K562 (cell line): ENCODE data around the gene CYB5D1. TPM values are rescaled to one million over a fixed set of nuclear protein-coding genes. Genes with fewer than 3 reads are reported as not detected.

Experiments
- ATAC-seq: fragments of 200-7000 bp; cut with Tn5 transposase; 3 replicates; pipeline ENCODE4 v1.9.1; 2020; ENCODE audit warnings: moderate library complexity
- BruUV-seq: library from RNA; stranded (reverse); fragments of 400-500 nt; replicated peaks from 2 replicates; lab custom pipeline; 2021; lab: Mats Ljungman, UMichigan
- CTCF ChIA-PET: fragments of 300-600 bp; formaldehyde crosslinking; extraction: SDS; loops from one replicate; lab custom pipeline; 2021; ENCODE audit warnings: low intra/inter-chr PET ratio; lab: Yijun Ruan, JAX
- POLR2A ChIA-PET: fragments of 300-600, 350-650 bp; sonication (Branson Sonifier 250); formaldehyde crosslinking; extraction: SDS; loops from one replicate; lab custom pipeline; 2021; ENCODE audit warnings: antibody characterized with exemption, inconsistent platforms; lab: Yijun Ruan, JAX
- DNase-seq, 4 experiments: peaks; one replicate each; pipeline versions ENCODE4 v3.0.0 to v3.0.0-alpha.2; 2011 to 2018; ENCODE audit warnings: low spot score in 3 of 4, mixed read lengths in 3 of 4; ENCODE audit errors: extremely low read depth in 1 of 4
- FAIRE-seq: peaks from 2 replicates; lab custom pipeline; 2011; peaks lifted over from hg19 to GRCh38; lab: Jason Lieb, UNC
- H2AFZ ChIP-seq: 2 replicates; pipeline ENCODE4 v1.6.0; 2011; ENCODE audit warnings: low read depth, low read length, control low read depth, inconsistent platforms
- H3K27ac ChIP-seq: fragments of 200-600 bp; 3 replicates; pipeline ENCODE4 v1.8.0; 2011; ENCODE audit warnings: low read depth, mild to moderate bottlenecking, control low read depth, inconsistent platforms, low read length, moderate library complexity, mixed read lengths; ENCODE audit errors: extremely low read depth
- H3K27me3 ChIP-seq, 2 experiments: fragments of 300-600 bp in 1 of 2; 2 replicates in 1 of 2; 3 replicates in 1 of 2; pipeline versions ENCODE4 v1.6.0 to v1.8.0; 2011; ENCODE audit warnings: inconsistent platforms in 2 of 2, low read length in 2 of 2, mild to moderate bottlenecking in 1 of 2, mixed read lengths in 1 of 2, moderate library complexity in 1 of 2; ENCODE audit not compliant: control insufficient read depth in 2 of 2, insufficient read depth in 2 of 2
- H3K36me3 ChIP-seq: fragments of 300-600 bp; 3 replicates; pipeline ENCODE4 v1.8.0; 2011; ENCODE audit warnings: mild to moderate bottlenecking, low read length, inconsistent platforms; ENCODE audit not compliant: control insufficient read depth, insufficient read depth
- H3K4me1 ChIP-seq, 2 experiments: fragments of 200-600 bp in 1 of 2; replicated peaks in 1 of 2; 2 replicates in 1 of 2; 3 replicates in 1 of 2; pipeline versions ENCODE4 v1.5.1 to v1.8.0; 2011; ENCODE audit warnings: inconsistent platforms in 2 of 2, low read length in 2 of 2, mild to moderate bottlenecking in 1 of 2, mixed read lengths in 1 of 2, moderate library complexity in 1 of 2; ENCODE audit not compliant: control insufficient read depth in 2 of 2, insufficient read depth in 2 of 2
- H3K4me2 ChIP-seq: 2 replicates; pipeline ENCODE4 v1.6.1; 2011; ENCODE audit warnings: low read length, control low read depth, inconsistent platforms, mixed read lengths; ENCODE audit not compliant: insufficient read depth
- H3K4me3 ChIP-seq: fragments of 200-600 bp; sonication (generic), shearing (Covaris generic); 2 replicates; pipeline ENCODE4 v1.5.1; 2016; ENCODE audit warnings: control low read depth, inconsistent platforms
- H3K79me2 ChIP-seq: fragments of 200-600 bp; 3 replicates; pipeline ENCODE4 v1.8.0; 2011; ENCODE audit warnings: low read length, inconsistent platforms; ENCODE audit not compliant: control insufficient read depth, insufficient read depth
- H3K9ac ChIP-seq, 2 experiments: 2 replicates each; pipeline versions ENCODE4 v1.6.0 to v1.6.1; 2011; ENCODE audit warnings: low read depth in 2 of 2, low read length in 2 of 2, control low read depth in 1 of 2, inconsistent platforms in 1 of 2, mild to moderate bottlenecking in 1 of 2, mixed read lengths in 1 of 2; ENCODE audit not compliant: insufficient read depth in 1 of 2
- H3K9me1 ChIP-seq: one replicate; pipeline ENCODE4 v1.6.0; 2011; ENCODE audit warnings: inconsistent platforms, mild to moderate bottlenecking, low read length, moderate library complexity; ENCODE audit not compliant: control insufficient read depth, insufficient read depth
- H3K9me3 ChIP-seq: replicated peaks from 2 replicates; pipeline ENCODE4 v1.5.1; 2011; ENCODE audit warnings: low read depth, low read length, inconsistent platforms; ENCODE audit not compliant: control insufficient read depth, insufficient read depth
- H4K20me1 ChIP-seq: replicated peaks from 2 replicates; pipeline ENCODE4 v1.6.1; 2011; ENCODE audit warnings: low read length, inconsistent platforms, mixed read lengths; ENCODE audit not compliant: control insufficient read depth, insufficient read depth
- BACH1 ChIP-seq: fragments of 200-800 bp; sonication (Bioruptor generic); IDR thresholded peaks from 2 replicates; pipeline ENCODE4 v1.6.1; 2016; ENCODE audit warnings: missing genetic modification characterization, missing compliant biosample characterization
- BMI1 ChIP-seq: fragments of 150-350 bp; IDR thresholded peaks from 2 replicates; pipeline ENCODE4 v1.6.1; 2014; ENCODE audit warnings: low read length
- PRDM10 ChIP-seq: fragments of 450-650 bp; IDR thresholded peaks from 2 replicates; pipeline ENCODE4 v1.6.1; 2018; ENCODE audit not compliant: partially characterized antibody
- RCOR1 ChIP-seq, 2 experiments: IDR thresholded peaks; 2 replicates each; pipeline ENCODE4 v1.6.1; 2012; ENCODE audit warnings: low read depth in 2 of 2, low read length in 2 of 2, borderline replicate concordance in 1 of 2, improper control_type of control experiment in 1 of 2
- TARDBP ChIP-seq: fragments of 450-650 bp; IDR thresholded peaks from 2 replicates; pipeline ENCODE4 v1.6.1; 2016
- TCFL5 ChIP-seq: fragments of 250-450 bp; sonication (Bioruptor Pico); conservative IDR thresholded peaks from 2 replicates; pipeline ENCODE4 v1.6.1; 2021; ENCODE audit warnings: mild to moderate bottlenecking, moderate library complexity, matching md5 sums
- ZNF668 ChIP-seq: fragments of 250-450 bp; sonication (Bioruptor Pico); IDR thresholded peaks from 2 replicates; pipeline ENCODE4 v1.8.0; 2022; ENCODE audit warnings: mild to moderate bottlenecking, inconsistent platforms
- ZNF740 ChIP-seq, 3 experiments: fragments of 200-800 bp in 1 of 3; sonication (Bioruptor generic) in 1 of 3; sonication (generic) in 1 of 3; formaldehyde crosslinking in 1 of 3; IDR thresholded peaks; 2 replicates each; pipeline versions ENCODE4 v1.6.1 to v1.8.0; 2016 to 2022; ENCODE audit warnings: mild to moderate bottlenecking in 2 of 3, missing compliant biosample characterization in 2 of 3, missing genetic modification characterization in 2 of 3, missing genetic modification reagents in 1 of 3
- WGBS: fragments of 100-300 bp; shearing (Covaris generic); methylation state at CpG from one replicate; pipeline ENCODE4 v1.1.6; 2016; ENCODE audit warnings: low coverage, mixed read lengths; ENCODE audit not compliant: insufficient coverage; ENCODE audit errors: missing lambda C conversion rate; 5-methylcytosine and 5-hydroxymethylcytosine counted together
- in situ Hi-C: fragments of 300-500 bp; cut with MboI; formaldehyde crosslinking; loops from 4 replicates; pipeline ENCODE4 v1.15.0; 2018; ENCODE audit warnings: inconsistent platforms, mixed read lengths
- intact Hi-C: fragments of 100-400 bp; cut with micrococcal nuclease; formaldehyde crosslinking; loops from 2 replicates; pipeline ENCODE4 v1.14.2; 2022
- polyA plus RNA-seq, 8 experiments: library from polyadenylated mRNA; depleted of rRNA in 4 of 8; stranded (reverse) in 5 of 8; unstranded in 3 of 8; fragments of >200 nt; fragmentation: Nextera tagmentation in 2 of 8; fragmentation: Illumina TruSeq in 1 of 8; extraction: Ambion mirVana in 2 of 8; extraction: Trizol in 1 of 8; gene quantifications; 2 replicates each; pipeline versions ENCODE4 v1.2.1 to v1.2.3, GENCODE V29; 2011 to 2014; ENCODE audit warnings: inconsistent platforms in 1 of 8, missing spikeins in 1 of 8
- total RNA-seq, 7 experiments: library from RNA; depleted of rRNA in 6 of 7; stranded (reverse); fragments of >200 nt in 6 of 7; fragmentation: Illumina TruSeq in 2 of 7; extraction: Trizol in 2 of 7; gene quantifications; 2 replicates each; pipeline versions ENCODE4 v1.2.1 to v1.2.3, GENCODE V29; 2011 to 2021; ENCODE audit warnings: low replicate concordance in 1 of 7
- TF ChIP-seq, protein P1 (sequence below): fragments of 250-450 bp; sonication (Bioruptor Pico); IDR thresholded peaks from 2 replicates; pipeline ENCODE4 v1.4.0; 2020; ENCODE audit warnings: mild to moderate bottlenecking, moderate library complexity

CYB5D1 gene
- total and polyA plus RNA-seq, 9 of the 15 experiments (the other 6 are each of a cell fraction or from before 2014, with no cell fraction given), result 2.4 to 7.9 (median 5.7) TPM

DNA sequence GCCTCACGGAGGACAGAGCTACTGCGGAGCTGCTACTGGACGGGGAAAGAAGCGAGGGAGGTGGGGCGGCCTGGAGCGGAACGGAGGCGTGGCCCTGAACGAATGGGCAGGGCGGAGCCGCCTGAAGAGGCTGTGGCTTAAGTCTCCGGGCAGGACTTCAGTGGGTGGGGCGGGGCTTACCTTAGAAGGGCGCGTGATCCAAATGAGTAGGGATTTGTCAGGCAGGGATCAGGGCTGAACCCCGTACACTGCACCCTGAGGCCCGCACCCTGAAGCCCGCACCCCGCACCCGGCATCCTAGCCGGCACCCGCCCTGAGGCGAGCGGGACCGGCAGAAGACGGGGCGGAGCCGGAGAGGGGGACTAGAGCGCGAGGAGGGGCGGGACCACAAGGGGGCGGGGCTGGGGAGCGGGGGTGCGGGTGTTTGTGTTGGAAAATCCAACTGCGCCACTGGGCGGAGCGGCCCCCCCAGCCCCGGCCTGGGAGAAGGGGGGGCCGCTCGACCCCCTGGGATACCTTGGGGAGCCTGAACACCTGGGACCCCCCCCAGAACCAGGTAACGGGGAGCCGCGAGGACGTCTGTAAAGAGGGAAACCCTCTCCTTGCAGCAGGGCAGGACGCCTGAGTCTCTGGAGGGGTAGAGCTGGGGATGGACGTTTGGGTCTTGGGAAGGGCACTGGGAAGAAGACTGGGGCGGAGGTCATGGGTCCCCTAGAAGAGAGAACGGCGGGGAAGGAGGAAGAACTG lies 23.8 kb upstream of the CYB5D1 start, which contains the start of gene KDM6B (continued):
- TF ChIP-seq, protein P1, sequence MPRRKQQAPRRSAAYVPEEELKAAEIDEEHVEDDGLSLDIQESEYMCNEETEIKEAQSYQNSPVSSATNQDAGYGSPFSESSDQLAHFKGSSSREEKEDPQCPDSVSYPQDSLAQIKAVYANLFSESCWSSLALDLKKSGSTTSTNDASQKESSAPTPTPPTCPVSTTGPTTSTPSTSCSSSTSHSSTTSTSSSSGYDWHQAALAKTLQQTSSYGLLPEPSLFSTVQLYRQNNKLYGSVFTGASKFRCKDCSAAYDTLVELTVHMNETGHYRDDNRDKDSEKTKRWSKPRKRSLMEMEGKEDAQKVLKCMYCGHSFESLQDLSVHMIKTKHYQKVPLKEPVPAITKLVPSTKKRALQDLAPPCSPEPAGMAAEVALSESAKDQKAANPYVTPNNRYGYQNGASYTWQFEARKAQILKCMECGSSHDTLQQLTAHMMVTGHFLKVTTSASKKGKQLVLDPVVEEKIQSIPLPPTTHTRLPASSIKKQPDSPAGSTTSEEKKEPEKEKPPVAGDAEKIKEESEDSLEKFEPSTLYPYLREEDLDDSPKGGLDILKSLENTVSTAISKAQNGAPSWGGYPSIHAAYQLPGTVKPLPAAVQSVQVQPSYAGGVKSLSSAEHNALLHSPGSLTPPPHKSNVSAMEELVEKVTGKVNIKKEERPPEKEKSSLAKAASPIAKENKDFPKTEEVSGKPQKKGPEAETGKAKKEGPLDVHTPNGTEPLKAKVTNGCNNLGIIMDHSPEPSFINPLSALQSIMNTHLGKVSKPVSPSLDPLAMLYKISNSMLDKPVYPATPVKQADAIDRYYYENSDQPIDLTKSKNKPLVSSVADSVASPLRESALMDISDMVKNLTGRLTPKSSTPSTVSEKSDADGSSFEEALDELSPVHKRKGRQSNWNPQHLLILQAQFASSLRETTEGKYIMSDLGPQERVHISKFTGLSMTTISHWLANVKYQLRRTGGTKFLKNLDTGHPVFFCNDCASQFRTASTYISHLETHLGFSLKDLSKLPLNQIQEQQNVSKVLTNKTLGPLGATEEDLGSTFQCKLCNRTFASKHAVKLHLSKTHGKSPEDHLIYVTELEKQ (CRISPR knock-in tag), result no peak
- no peak for TF ChIP-seq RCOR1 (IDR thresholded peaks at IDR 0.05; ENCODE audit: borderline replicate concordance in 1 of 2, low read depth in 2 of 2, low read length in 2 of 2)

DNA sequence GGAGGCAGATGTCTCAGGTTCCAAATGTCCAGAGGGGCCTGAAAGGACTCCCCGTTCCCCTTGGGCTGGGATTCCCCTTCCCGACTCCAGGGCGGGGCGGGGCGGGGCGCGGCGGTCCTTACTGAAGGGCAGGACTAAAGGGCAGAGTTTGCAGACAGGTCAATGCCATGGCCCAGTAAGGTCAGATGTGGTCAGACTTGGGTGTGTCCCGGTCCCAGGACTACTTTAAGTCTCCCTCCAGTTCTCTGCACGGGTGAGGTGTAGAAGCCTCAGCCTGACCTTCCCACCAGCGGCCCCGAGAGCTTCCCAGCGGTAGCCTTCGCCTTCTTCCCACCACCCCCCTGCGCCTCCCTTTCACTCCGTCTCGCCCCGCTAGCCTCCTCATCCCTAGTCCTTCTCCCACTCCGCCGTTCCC lies 23.3 kb upstream of the CYB5D1 start:
- ATAC-seq, result peak; percentile 3; the same call in 2 of the 3 replicates
- intact Hi-C loops (loop anchor here (2.0 to 10.0 kb wide), 3 partner anchors 22 to 290 kb away; partner anchors contain the start of genes HES7 and NAA38), in situ Hi-C loops (no loop called here)
- FAIRE-seq, result no peak
- 2% methylated on average over 9 of the region's 20 CpGs for WGBS
- DNase-seq, result peak; percentile 28 to 64 (median 32)
- Histone ChIP-seq H3K79me2 (peaks cover 12% of the 10 kb centered on the region), H3K4me3 (peak overlapping the region; percentile 65), H3K9ac (peak overlapping the region; percentile 34 to 91; a peak in 3 of 4 replicates), H3K4me1 (peaks cover 28 to 50% of the 10 kb centered on the region in 2 experiments), H3K9me1 (no peaks in the 10 kb centered on the region), H3K27ac (no peak overlapping the region; the same call in 1 of the 3 replicates), H3K9me3 (no peaks in the 10 kb centered on the region), H2AFZ (peak overlapping the region; percentile 87), H3K36me3 (no peaks in the 10 kb centered on the region), H4K20me1 (no peaks in the 10 kb centered on the region), H3K27me3 (peaks cover 11 to 17% of the 10 kb centered on the region in 2 experiments; a peak in 4 of 5 replicates), H3K4me2 (peak overlapping the region; percentile 88)
- BruUV-seq, result no TSS peak
- CTCF ChIA-PET, result no interaction called here
- POLR2A ChIA-PET, result interaction anchor here (0.6 to 1.0 kb wide), 3 partner anchors 9 to 514 kb away, joined by 3 to 4 read pairs (median 3); partner anchors contain the start of gene TP53
- TF ChIP-seq TARDBP, result no peak
- TF ChIP-seq TCFL5 (CRISPR knock-in tag), result no peak
- no peak for TF ChIP-seq BACH1
- TF ChIP-seq ZNF740 (CRISPR knock-in tag; IDR thresholded peaks at IDR 0.05), result no peak; the same call in 1 of the 2 replicates
- TF ChIP-seq ZNF740 (tag; IDR thresholded peaks at IDR 0.05), result no peak
- peak; percentile 45 for TF ChIP-seq PRDM10
- TF ChIP-seq BMI1, result no peak
- TF ChIP-seq ZNF668, result no peak
